Measurements from ENCODE around the gene PALS1. TPM values are rescaled to one million over a fixed set of nuclear protein-coding genes. Genes with fewer than 3 reads are reported as not detected.
"Not testable (repeated sequence)": the region's sequence is repeated elsewhere in the genome, so short reads cannot be mapped to it uniquely, and the experiment has no call there.

PALS1 gene
- total RNA-seq, 1 donor from 2014 or later, result 9.4 TPM

DNA sequence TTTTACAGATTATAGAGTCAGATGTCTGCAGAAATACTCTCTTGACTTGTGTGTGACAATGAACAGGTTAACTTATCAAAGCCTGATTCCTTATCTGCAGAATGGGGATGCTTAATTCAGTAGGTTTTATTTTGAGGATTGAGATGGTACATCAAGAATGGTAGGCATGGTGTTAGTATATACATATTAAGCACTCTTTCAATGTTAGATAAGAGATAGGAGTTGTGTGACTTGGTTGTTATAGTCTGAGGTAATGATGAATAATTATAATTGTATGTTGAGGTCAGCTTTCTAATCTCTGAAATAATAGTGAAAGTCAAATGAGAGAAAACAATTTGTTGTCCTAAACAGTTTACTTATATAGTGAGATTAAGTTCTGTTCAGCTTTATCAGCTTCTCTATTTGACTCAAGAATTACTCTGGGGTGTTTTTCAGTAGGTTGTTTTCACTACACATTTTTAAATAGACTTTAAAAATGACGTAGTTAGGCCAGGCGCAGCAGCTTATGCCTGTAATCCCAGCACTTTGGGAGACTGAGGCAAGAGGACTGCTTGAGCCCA lies 11.9 kb downstream of the PALS1 start:
- intact Hi-C loops (cut with micrococcal nuclease), result no loop called here

DNA sequence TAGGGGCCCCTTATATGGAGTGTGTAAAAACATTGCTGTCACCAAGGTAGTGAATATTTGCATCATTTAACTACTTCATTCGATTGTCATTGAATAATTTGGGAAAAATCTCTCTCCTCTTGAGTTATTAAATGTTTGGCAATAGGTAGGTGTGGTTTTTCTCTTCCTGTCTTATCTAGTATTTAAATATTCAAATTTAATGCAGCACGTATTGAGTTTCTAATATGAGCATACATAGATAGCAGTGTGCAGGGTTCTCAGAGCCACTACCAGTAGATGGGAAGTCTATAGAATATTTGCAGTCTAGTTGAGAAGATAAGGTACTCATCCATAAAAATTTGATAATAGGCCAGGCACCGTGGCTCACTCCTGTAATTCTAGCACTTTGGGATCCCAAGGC lies 16.7 kb downstream of the PALS1 start:
- intact Hi-C loops (cut with micrococcal nuclease), result no loop called here

DNA sequence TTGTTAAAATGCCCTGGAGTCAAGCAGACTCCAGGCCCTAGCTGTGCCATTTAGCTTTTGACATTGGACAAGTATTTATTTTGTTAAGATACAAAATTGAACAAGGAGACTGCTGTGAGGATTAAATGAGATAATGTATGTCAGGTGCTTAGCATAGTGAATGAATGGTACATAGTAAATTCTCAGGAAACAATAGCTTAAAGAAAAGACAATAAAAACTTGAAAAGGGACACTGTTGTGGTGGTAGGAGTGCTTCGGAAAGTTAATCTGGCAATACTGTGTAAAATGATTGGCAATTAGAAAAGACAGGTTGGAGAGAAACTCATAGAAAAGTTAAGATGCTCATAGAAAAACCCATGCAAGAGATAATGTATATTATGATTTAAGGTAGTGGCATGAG lies 19.7 kb downstream of the PALS1 start:
- intact Hi-C loops (cut with micrococcal nuclease), result no loop called here

DNA sequence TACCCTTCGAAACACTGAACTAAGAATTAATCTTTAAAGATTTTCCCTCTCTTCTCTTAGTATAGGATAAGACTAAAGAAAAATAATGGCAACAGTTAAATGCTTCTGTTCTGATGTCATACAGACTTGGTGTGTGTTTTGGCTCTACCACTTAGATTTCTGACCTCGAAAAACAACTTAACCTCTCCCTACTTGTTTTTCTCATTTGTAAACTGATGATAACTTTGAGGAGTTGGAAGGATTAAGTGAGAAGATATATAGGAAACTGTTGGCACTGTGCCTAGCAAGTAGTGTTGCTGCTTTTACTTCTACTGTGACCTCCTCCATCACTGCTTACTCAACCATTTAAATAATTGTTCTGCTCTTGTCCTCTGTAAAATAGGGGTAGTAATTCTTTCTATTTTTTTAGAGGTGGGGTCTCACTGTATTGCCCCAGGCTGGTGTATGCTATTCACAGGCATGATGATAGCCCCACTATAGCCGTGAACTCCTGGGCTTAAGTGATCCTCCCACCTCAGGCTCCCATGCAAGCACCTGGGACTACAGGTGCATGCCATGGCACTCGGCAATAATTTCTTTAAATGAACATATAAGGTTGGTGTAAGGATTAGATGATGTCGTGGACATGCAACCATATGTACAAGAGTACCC lies 22.4 kb downstream of the PALS1 start:
- intact Hi-C loops (cut with micrococcal nuclease), result no loop called here

DNA sequence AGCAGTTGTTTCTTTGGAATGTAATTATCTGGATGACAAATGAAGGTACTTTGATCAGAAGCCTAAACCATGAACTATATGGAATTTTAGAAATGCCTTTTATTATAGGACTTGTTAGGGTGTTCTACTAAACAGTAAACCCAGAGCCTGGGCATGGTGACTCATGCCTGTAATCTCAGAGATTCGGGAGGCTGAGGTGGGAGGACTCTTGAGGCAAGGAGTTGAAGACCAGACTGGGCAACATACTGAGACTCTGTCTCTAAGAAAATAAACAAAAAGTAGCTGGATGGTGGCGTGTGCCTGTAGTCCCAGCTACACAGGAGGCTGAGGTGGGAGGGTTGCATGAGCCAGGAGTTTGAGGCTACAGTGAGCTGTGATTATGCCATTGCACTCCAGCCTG lies 23.9 kb downstream of the PALS1 start:
- intact Hi-C loops (cut with micrococcal nuclease), result no loop called here

DNA sequence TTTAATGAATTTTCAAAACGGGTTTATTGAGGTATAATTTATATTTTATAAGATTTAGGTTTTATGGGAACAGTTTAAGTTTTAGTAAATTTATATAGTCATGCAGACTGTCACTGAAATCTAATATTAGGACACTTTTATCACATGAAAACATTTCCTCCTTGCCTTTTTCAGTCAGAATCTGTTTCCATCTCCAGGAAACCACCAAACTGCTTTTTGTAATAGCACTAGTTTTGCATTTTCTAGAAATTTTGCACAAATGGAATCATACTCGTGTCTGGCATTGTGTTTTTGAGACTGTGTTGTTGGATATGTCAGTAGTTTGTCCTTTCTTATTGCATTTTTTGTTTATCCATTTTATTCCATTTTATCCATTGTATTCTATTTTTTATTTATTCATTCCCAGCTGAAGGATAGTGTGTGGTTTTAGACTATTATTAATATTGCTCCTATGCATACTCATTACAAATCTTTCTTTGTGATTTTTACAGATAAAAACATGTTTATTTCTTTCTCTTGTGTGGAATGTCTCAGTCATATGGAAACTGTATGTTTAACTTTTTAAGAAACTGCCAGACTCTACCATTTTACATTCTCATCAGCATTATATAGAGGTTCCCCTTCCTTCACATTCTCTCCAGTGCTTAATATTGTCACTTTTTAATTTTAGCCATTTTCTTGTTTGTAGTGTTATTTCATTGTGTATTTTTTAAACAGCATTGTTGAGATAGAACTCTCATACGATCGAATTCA lies 26.5 kb downstream of the PALS1 start:
- intact Hi-C loops (cut with micrococcal nuclease), result no loop called here

DNA sequence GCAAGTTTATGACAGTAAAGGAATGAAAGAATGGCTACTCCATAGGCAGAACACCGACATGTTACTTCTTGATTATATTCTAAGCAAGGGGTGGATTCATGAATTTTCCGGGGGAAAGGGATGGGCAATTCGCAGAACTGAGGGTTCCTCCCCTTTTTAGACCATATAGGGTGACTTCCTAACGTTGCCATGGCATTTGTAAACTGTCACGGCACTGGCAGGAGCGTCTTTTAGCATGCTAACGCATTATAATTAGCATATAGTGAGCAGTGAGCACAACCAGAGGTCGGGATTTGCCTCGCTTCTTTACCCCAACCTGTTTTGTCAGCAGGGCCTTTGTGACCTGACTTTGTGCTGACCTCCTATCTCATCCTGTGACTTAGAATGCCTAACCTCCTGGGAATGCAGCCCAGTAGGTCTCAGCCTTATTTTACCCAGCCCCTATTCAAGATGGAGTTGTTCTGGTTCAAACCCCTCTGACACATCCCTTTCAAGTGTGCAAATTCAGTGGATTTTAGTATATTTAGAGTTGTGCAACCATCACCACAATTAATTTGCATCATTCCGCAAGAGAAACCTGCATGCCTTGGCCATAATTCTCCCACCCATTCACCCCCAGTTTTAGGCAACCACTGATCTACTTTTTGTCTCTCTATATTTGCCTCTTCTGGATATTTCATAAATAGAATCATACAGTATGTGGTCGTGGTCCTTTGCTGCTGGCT lies 27.4 kb downstream of the PALS1 start:
- intact Hi-C loops (cut with micrococcal nuclease), result no loop called here

DNA sequence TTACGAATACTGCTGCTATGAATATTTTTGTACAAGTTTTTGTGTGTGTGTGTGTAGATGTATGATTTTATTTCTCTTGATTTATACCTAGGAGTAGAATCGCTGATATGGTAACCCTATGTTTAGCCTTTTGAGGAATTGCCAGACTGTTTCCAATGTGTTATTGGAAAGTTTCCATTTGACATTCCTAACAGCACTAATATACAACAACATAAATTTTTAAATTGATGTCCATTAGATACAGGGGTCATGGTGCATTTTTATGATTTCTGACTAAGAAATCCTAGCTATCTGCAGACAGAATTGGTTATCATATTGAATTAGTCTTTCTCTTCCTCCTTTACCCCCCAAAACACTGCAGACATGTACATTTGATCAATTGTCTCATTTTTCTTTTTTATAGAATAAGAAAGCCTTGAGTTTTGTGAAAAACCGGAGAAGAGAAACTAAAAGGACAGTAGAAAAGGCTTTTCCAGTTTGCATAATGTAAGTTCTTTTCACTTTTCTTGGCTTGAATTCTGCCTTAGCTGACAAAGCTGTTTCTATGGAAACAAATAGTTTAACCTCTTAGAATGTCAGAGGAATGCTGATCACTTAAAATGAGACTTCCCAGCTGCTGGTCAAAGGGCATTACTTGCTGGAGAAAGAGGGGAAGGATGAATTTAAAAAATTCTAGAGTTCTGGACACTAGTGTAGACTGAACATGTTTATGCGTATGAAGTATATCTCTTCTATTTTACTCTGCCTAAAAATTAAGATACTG lies 28.2 kb downstream of the PALS1 start:
- intact Hi-C loops (cut with micrococcal nuclease), result no loop called here

DNA sequence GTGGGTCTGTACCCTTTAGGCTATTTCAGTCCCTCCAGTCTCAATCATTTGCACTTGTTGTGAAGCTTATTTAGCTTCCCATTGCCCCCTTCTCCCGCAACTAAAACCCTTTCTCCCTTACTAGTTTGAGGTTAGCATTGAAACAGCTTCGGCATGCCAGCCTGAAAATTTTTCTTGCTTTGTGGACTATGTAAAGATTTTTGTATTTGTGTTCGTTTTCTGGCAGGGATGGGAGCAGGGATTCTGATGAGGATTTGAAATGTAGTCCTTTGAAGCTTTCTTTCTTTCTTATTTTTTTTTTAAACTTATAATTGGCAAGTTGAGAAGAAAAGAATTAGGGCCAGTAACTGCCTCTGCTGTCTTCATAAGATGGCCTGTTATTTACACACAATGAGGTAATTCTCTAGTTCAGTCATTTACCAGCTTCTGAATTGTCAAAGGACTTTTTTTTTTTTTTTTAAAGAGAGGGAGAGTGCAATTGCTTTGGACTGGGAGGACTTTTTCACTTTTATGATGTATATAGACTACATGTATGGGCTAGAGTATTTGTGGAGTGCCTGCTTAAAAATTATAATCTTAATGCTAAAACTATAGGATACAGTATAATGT lies 29.0 kb downstream of the PALS1 start:
- intact Hi-C loops (cut with micrococcal nuclease), result no loop called here

DNA sequence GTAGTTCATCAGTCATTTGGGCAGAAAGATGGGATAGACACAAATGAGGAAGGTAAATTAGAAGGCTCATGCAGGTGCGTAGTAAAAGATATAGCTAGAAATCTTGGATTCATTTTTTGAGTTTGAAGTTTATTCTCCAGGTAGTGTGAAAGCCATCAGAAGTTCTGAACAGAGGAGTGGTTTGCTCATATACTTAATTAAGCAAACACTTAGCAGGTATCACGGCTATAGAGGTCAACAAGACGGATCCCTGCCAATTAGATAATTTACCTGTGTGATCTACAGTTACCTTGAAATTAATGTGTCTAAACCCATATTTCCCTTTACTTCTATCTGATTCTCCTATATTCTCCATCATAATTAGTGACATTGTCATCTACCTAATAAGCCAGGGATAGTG lies 29.7 kb downstream of the PALS1 start:
- intact Hi-C loops (cut with micrococcal nuclease), result no loop called here

DNA sequence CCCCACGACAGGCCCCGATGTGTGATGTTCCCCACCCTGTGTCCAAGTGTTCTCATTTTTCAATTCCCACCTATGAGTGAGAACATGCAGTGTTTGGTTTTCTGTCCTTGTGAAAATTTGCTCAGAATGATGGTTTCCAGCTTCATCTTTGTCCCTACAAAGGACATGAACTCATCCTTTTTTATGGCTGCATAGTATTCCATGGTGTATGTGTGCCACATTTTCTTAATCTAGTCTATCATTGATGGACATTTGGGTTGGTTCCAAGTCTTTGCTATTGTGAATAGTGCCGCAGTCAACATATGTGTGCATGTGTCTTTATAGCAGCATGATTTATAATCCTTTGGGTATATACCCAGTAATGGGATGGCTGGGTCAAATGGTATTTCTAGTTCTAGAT lies 32.0 kb downstream of the PALS1 start:
- intact Hi-C loops (cut with micrococcal nuclease), result not testable (repeated sequence)

DNA sequence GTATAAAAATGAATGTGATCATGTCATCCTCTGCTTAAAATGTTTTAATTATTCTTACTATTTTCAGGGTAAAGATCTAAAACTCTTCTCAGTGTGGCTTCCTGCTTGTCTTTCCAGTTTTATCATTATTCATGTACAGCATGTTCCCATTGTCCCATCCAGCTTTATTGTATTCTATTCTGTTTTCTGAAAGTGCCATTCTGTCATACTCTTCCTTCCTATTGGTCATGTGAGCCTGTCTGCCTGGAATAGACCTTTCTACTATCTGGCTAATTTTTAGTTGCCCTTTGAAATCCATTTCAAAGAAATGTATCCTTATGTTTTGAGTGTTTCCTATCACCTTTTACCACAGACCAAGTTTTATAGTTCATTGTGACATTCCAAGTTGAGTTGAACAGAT lies 34.9 kb downstream of the PALS1 start:
- intact Hi-C loops (cut with micrococcal nuclease), result no loop called here

DNA sequence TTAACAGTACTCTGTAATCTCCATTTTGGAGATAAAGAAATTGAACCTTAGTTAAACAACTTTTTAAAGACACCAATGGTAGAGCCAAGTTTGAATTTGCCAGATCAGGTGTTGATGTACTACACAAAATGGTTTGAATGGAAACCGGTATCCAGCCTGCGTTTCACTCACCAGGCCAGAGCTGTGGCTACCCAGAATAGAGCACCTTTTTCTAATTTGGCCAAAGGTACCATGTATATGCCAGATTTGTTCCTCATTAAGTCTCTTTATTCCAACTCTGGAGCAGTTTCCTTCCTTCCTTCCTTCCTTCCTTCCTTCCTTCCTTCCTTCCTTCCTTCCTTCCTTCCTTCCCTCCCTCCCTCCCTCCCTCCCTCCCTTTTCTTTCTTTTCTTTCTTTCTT lies 39.3 kb downstream of the PALS1 start:
- intact Hi-C loops (cut with micrococcal nuclease), result loop anchor here (5.0 kb wide), 1 partner anchor 38 kb away; the partner anchor contains the start of gene PALS1

DNA sequence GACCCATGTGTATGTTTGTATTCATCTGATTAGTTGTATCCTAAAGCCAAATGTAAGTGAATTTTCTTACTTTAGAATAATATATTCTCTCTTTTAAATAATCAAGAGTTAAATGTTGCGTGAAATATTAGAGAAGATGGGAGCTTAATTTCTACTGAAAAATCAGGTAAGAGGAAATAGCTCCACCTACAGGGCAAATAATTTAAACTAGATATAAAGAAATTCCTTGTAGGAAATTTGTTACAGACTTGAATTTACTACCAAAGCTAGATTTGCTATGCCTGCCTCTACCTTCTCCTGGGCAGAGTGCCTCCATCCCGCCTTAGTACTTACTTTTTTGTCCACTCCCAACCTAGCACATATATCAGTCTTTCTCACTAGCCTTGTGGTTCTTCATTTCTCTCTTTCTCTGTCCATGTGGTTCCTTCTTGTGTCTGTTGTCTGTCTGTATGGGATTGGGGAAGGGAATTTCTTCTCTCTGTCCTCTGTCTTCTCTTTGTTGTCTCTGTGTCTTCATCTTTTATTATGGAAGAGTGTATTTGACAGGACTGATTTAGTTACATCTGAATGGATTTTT lies 44.7 kb downstream of the PALS1 start:
- intact Hi-C loops (cut with micrococcal nuclease), result loop anchor here (1.0 kb wide), 1 partner anchor 120 kb away; no protein-coding TSS in a partner anchor

Other genes with a start within 250 kb of the PALS1 start
- 0.14 TPM in 1 of 2 replicates, not detected in the other for gene GARIN2, start 52.0 kb upstream of the PALS1 start, total RNA-seq
- 31.9 and 34.2 TPM in 2 replicates for gene ATP6V1D, start 118.4 kb downstream of the PALS1 start, total RNA-seq
- gene EIF2S1, start 118.9 kb downstream of the PALS1 start, total RNA-seq, result 137 and 139 TPM in 2 replicates
- 0.18 TPM in 2 replicates for gene PLEK2, start 170.7 kb downstream of the PALS1 start, total RNA-seq
- gene TMEM229B, start 247.3 kb downstream of the PALS1 start, total RNA-seq, result 18.4 and 19.4 TPM in 2 replicates